OCI-LY1 (cell line): ENCODE measurements around the gene BRICD5.

ENCODE experiments used
- H2AFZ ChIP-seq: fragments of 200-600 bp; sonication (generic), shearing (Covaris generic); 2 replicates; pipeline ENCODE4 v1.6.0; 2014; ENCODE audit warnings: antibody characterized with exemption, mild to moderate bottlenecking, low read length
- H3F3A ChIP-seq: fragments of 200-600 bp; sonication (generic), shearing (Covaris generic); 2 replicates; pipeline ENCODE4 v1.6.0; 2014; ENCODE audit warnings: mild to moderate bottlenecking, antibody characterized with exemption, low read length, moderate library complexity; ENCODE audit not compliant: insufficient read depth
- H3K27ac ChIP-seq: fragments of 200-600 bp; sonication (generic); 2 replicates; pipeline ENCODE4 v1.5.1; 2014; ENCODE audit warnings: low read length, mixed run types, mild to moderate bottlenecking, low read depth; ENCODE audit not compliant: poor library complexity, severe bottlenecking
- H3K27me3 ChIP-seq: fragments of 200-600 bp; sonication (generic); 2 replicates; pipeline ENCODE4 v1.6.0; 2014; ENCODE audit warnings: antibody characterized with exemption, mild to moderate bottlenecking, low read length, moderate library complexity; ENCODE audit not compliant: insufficient read depth
- H3K36me3 ChIP-seq: fragments of 200-600 bp; sonication (generic); 2 replicates; pipeline ENCODE4 v1.6.1; 2014; ENCODE audit warnings: mild to moderate bottlenecking, antibody characterized with exemption, low read length, moderate library complexity, mixed read lengths; ENCODE audit not compliant: insufficient read depth
- H3K4me1 ChIP-seq: fragments of 200-600 bp; sonication (generic); 2 replicates; pipeline ENCODE4 v1.5.1; 2014; ENCODE audit warnings: mild to moderate bottlenecking, low read length, moderate library complexity; ENCODE audit not compliant: insufficient read depth, severe bottlenecking
- H3K4me2 ChIP-seq: fragments of 200-600 bp; sonication (generic), shearing (Covaris generic); 2 replicates; pipeline ENCODE4 v1.6.1; 2014; ENCODE audit warnings: low read length
- H3K4me3 ChIP-seq: fragments of 200-600 bp; sonication (generic); 2 replicates; pipeline ENCODE4 v1.5.1; 2014; ENCODE audit warnings: low read length, low read depth, mild to moderate bottlenecking, mixed read lengths; ENCODE audit not compliant: poor library complexity, severe bottlenecking
- H3K79me2 ChIP-seq: fragments of 200-600 bp; shearing (Covaris generic); 2 replicates; pipeline ENCODE4 v1.6.1; 2016; ENCODE audit warnings: mixed run types, low read length, mixed read lengths; ENCODE audit not compliant: insufficient read depth
- H3K9ac ChIP-seq: fragments of 200-600 bp; sonication (generic), shearing (Covaris generic); 2 replicates; pipeline ENCODE4 v1.6.1; 2014; ENCODE audit warnings: mild to moderate bottlenecking, low read length, mixed read lengths
- H3K9me2 ChIP-seq: fragments of 200-600 bp; sonication (generic), shearing (Covaris generic); 2 replicates; pipeline ENCODE4 v1.6.1; 2014; ENCODE audit warnings: low read depth, mild to moderate bottlenecking, low read length, mixed read lengths
- H3K9me3 ChIP-seq: fragments of 200-600 bp; shearing (Covaris generic); 2 replicates; pipeline ENCODE4 v1.6.1; 2014; ENCODE audit warnings: low read length, mixed read lengths
- H4K20me1 ChIP-seq: fragments of 200-600 bp; sonication (generic), shearing (Covaris generic); 2 replicates; pipeline ENCODE4 v1.6.0; 2016; ENCODE audit warnings: mild to moderate bottlenecking, low read length; ENCODE audit not compliant: insufficient read depth
- EZH2 ChIP-seq: fragments of 200-600 bp; sonication (generic), shearing (Covaris generic); IDR thresholded peaks from 2 replicates; pipeline ENCODE4 v1.8.0; 2017; ENCODE audit warnings: borderline replicate concordance, mixed run types, mild to moderate bottlenecking, antibody characterized with exemption, low read length, moderate library complexity, mixed read lengths
- TF ChIP-seq, protein P1 (sequence below): fragments of 200-600 bp; sonication (generic), shearing (Covaris generic); IDR thresholded peaks from 2 replicates; pipeline ENCODE4 v1.5.1; 2017; ENCODE audit warnings: mild to moderate bottlenecking, antibody characterized with exemption, low read length, moderate library complexity, mixed read lengths

Gene BRICD5

DNA sequence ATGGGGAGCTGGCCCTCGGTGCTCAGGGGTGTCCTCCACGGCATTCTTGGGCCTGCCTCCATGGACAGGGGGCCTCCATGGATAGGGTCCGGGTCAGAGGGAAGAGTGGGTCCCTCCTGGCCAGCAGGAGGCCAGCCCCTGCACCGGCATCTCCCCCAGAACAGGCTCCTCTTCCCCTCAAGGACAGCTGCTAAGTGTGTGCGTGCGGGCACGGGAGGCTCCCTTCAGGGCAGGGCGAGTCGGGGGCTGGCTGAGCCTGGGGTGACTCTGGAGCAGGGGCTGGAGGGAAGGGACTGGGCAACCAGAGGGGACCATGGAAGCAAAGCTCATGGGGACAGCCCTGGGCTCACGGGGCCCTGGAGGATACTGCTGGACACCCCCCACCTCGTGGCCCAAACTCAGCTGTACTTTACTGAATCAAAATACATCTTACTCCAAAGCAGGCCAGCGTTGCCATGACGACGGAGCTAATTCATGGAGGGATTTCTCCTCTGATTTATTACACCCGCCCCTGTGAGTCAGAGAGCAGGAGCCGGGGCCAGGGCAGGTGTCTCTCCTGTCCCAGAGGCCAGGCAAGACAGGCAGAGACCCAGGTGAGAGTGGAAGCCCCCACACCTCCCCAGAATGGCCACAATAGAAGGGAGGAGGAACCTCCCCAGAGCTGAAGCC, 16.4 kb downstream of the BRICD5 start:
- no peaks in the 10 kb centered on the region for H3K9me3 ChIP-seq
- peaks cover 18% of the 10 kb centered on the region; the same call in 1 of the 2 replicates for H3K27me3 ChIP-seq
- no peaks in the 10 kb centered on the region for H3K79me2 ChIP-seq
- no peak overlapping the region for H2AFZ ChIP-seq
- TF ChIP-seq EZH2, result no peak
- TF ChIP-seq, protein P1, sequence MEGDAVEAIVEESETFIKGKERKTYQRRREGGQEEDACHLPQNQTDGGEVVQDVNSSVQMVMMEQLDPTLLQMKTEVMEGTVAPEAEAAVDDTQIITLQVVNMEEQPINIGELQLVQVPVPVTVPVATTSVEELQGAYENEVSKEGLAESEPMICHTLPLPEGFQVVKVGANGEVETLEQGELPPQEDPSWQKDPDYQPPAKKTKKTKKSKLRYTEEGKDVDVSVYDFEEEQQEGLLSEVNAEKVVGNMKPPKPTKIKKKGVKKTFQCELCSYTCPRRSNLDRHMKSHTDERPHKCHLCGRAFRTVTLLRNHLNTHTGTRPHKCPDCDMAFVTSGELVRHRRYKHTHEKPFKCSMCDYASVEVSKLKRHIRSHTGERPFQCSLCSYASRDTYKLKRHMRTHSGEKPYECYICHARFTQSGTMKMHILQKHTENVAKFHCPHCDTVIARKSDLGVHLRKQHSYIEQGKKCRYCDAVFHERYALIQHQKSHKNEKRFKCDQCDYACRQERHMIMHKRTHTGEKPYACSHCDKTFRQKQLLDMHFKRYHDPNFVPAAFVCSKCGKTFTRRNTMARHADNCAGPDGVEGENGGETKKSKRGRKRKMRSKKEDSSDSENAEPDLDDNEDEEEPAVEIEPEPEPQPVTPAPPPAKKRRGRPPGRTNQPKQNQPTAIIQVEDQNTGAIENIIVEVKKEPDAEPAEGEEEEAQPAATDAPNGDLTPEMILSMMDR, result no peak
- H3K4me3 ChIP-seq, result no peak overlapping the region
- no peaks in the 10 kb centered on the region for H3K36me3 ChIP-seq
- no peaks in the 10 kb centered on the region for H3K9me2 ChIP-seq
- H3F3A ChIP-seq, result no peaks in the 10 kb centered on the region
- peaks cover 3% of the 10 kb centered on the region for H3K4me1 ChIP-seq
- H3K9ac ChIP-seq, result no peak overlapping the region
- no peak overlapping the region for H3K4me2 ChIP-seq
- no peak overlapping the region for H3K27ac ChIP-seq
- H4K20me1 ChIP-seq, result no peaks in the 10 kb centered on the region

DNA sequence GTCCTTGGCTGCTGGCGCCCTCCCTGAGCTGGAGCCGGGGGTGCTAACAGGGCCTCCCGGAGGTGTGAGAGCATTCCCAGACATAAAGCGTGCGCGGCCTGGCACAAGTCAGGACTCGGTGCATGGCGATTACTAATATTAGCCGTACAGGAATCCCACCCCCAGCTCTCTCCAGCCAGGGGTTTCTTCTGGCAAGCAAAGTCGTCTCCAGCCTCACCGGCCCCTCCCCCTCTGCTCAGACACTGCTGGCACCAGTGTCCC, 19.3 kb downstream of the BRICD5 start:
- H3K4me1 ChIP-seq, result peaks cover 3% of the 10 kb centered on the region
- peaks cover 27% of the 10 kb centered on the region; the same call in 1 of the 2 replicates for H3K27me3 ChIP-seq
- H3K36me3 ChIP-seq, result no peaks in the 10 kb centered on the region
- H3F3A ChIP-seq, result no peaks in the 10 kb centered on the region
- no peak for TF ChIP-seq EZH2
- TF ChIP-seq, protein P1, result no peak
- H3K4me2 ChIP-seq, result no peak overlapping the region
- H3K4me3 ChIP-seq, result no peak overlapping the region
- H4K20me1 ChIP-seq, result no peaks in the 10 kb centered on the region
- H3K9me2 ChIP-seq, result no peaks in the 10 kb centered on the region
- H3K27ac ChIP-seq, result no peak overlapping the region
- no peak overlapping the region for H3K9ac ChIP-seq
- H3K79me2 ChIP-seq, result no peaks in the 10 kb centered on the region
- H2AFZ ChIP-seq, result no peak overlapping the region
- no peaks in the 10 kb centered on the region for H3K9me3 ChIP-seq

DNA sequence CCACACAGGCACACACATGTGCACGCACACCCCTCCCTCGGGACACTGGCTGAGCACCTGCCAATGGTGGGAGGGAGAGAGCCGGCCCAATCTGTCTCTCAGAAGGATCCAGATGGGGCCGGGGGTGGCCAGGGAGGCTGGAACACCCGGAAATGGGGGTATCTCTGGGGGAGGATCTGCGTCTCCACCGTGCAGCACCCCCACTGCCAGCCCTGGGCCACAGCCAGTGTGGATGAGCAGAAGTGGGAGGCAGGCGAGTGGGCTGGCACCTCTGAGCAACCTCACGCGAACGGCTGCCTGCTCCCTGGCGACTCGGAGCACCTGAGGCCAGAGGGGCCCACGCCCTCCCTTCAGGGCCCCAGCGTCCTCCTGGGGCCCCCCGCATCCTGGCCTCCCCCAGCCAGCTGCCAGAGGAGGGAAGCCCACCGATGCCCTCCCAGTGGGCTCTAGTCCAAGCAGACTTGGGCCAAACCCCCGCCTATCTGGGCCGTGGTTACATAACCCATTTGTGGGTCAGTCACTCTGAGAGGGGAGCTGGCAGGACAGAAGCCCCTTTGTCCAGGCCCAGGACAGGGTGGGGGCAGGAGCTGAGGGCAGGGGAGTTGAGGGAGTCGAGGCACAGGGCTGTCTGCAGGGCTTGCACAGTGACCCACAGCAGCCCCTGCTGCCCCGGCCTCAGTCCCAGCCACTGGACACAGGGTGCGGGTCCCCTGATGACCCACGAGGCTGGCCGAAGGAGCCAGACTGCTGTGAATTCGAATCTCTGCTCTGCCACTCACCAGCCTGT, 19.8 kb downstream of the BRICD5 start:
- no peaks in the 10 kb centered on the region for H3K9me3 ChIP-seq
- no peaks in the 10 kb centered on the region for H4K20me1 ChIP-seq
- H3K79me2 ChIP-seq, result no peaks in the 10 kb centered on the region
- no peaks in the 10 kb centered on the region for H3K36me3 ChIP-seq
- H3K4me1 ChIP-seq, result peaks cover 1% of the 10 kb centered on the region
- no peak for TF ChIP-seq EZH2
- TF ChIP-seq, protein P1, result no peak
- no peaks in the 10 kb centered on the region for H3K9me2 ChIP-seq
- no peak overlapping the region for H3K27ac ChIP-seq
- H3F3A ChIP-seq, result no peaks in the 10 kb centered on the region
- peaks cover 28% of the 10 kb centered on the region; the same call in 1 of the 2 replicates for H3K27me3 ChIP-seq
- H2AFZ ChIP-seq, result no peak overlapping the region
- no peak overlapping the region for H3K4me3 ChIP-seq
- no peak overlapping the region for H3K4me2 ChIP-seq
- H3K9ac ChIP-seq, result no peak overlapping the region
